ENCODE data around the gene FUZ.

GRCh38 chr19:49800771-49801170, 12.3 kb downstream of the FUZ start:
- no peak for TF ChIP-seq POLR2A (IDR thresholded peaks at IDR 0.05)
- TF ChIP-seq CTCF (IDR thresholded peaks at IDR 0.05), result no peak
